ENCODE results near the gene SMYD2.

DNA sequence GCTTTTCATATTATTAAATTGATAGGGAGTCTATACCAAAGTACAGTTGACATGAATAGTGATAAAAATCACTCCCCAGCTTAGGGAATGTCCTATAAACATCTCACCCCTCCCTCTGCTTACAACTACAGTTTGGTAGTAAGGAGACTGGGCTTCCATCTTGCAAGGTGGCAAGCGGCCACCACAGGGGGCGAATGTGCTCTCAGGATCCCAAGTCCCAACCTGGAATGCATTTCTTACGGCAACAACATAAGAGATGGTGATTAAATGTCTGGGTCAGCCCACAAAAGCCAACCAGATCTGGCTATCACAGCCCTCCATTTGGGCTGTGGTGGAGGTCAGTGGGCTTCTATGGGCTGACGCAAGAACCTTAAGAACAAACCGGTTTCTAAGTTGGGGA is 68.0 kb downstream of the SMYD2 start:
- TF ChIP-seq, protein P1, sequence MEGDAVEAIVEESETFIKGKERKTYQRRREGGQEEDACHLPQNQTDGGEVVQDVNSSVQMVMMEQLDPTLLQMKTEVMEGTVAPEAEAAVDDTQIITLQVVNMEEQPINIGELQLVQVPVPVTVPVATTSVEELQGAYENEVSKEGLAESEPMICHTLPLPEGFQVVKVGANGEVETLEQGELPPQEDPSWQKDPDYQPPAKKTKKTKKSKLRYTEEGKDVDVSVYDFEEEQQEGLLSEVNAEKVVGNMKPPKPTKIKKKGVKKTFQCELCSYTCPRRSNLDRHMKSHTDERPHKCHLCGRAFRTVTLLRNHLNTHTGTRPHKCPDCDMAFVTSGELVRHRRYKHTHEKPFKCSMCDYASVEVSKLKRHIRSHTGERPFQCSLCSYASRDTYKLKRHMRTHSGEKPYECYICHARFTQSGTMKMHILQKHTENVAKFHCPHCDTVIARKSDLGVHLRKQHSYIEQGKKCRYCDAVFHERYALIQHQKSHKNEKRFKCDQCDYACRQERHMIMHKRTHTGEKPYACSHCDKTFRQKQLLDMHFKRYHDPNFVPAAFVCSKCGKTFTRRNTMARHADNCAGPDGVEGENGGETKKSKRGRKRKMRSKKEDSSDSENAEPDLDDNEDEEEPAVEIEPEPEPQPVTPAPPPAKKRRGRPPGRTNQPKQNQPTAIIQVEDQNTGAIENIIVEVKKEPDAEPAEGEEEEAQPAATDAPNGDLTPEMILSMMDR (IDR thresholded peaks at IDR 0.05) = no peak
- no peak for TF ChIP-seq EP300 (IDR thresholded peaks at IDR 0.05)
- no peak for TF ChIP-seq POLR2A (IDR thresholded peaks at IDR 0.05)
